Aorta (tissue), 5 donors: ENCODE data around the gene FILIP1L. TPM values are rescaled to one million over a fixed set of nuclear protein-coding genes. Genes with fewer than 3 reads are reported as not detected.

Experiments
- ATAC-seq: fragments of 200-7000 bp; cut with Tn5 transposase; one replicate; pipeline ENCODE4 v1.9.1; 2022; ENCODE audit warnings: moderate library complexity; ENCODE audit not compliant: low FRiP score
- DNase-seq, 2 donors: peaks; one replicate each; pipeline ENCODE4 v3.0.0-alpha.2; 2020
- H3K27ac ChIP-seq, 2 donors: one replicate each; pipeline ENCODE4 v1.5.1; 2013; ENCODE audit warnings: low read length in 2 of 2, mild to moderate bottlenecking in 2 of 2, moderate library complexity in 2 of 2, control low read depth in 1 of 2, inconsistent platforms in 1 of 2, low read depth in 1 of 2
- H3K27me3 ChIP-seq, 2 donors: one replicate each; pipeline ENCODE4 v1.6.1; 2013; ENCODE audit warnings: control low read depth in 1 of 2, low read length in 1 of 2, mild to moderate bottlenecking in 1 of 2, moderate library complexity in 1 of 2; ENCODE audit not compliant: insufficient read depth in 2 of 2, control insufficient read depth in 1 of 2
- H3K36me3 ChIP-seq, 2 donors: one replicate each; pipeline ENCODE4 v1.6.1; 2013; ENCODE audit warnings: control low read depth in 1 of 2, low read length in 1 of 2, mild to moderate bottlenecking in 1 of 2; ENCODE audit not compliant: insufficient read depth in 2 of 2, control insufficient read depth in 1 of 2
- H3K4me1 ChIP-seq, 2 donors: one replicate each; pipeline ENCODE4 v1.6.1; 2013; ENCODE audit warnings: low read length in 2 of 2, control low read depth in 1 of 2, mild to moderate bottlenecking in 1 of 2, moderate library complexity in 1 of 2; ENCODE audit not compliant: insufficient read depth in 2 of 2, control insufficient read depth in 1 of 2
- H3K4me3 ChIP-seq, 2 donors: one replicate each; pipeline ENCODE4 v1.5.1; 2013; ENCODE audit warnings: low read length in 2 of 2, control low read depth in 1 of 2, mild to moderate bottlenecking in 1 of 2
- H3K9me3 ChIP-seq: one replicate; pipeline ENCODE4 v1.6.1; 2013; ENCODE audit warnings: mild to moderate bottlenecking, low read length; ENCODE audit not compliant: control insufficient read depth
- WGBS, 2 donors: extraction: QIAGEN DNeasy Blood & Tissue Kit; methylation state at CpG; one replicate each; pipeline ENCODE4 v1.1.7; 2013; 5-methylcytosine and 5-hydroxymethylcytosine counted together
- intact Hi-C, 2 donors: fragments of 100-400 bp; cut with DNase I; formaldehyde crosslinking; loops; one replicate each; pipeline versions ENCODE4 v1.14.2 to v1.15.0; 2022
- polyA plus RNA-seq, 2 donors: library from polyadenylated mRNA; stranded (reverse); fragments of 200-250 nt; gene quantifications; one replicate each; pipeline ENCODE4 v1.2.3, GENCODE V29; 2013
- total RNA-seq, 2 donors: library from RNA; stranded (reverse); fragmentation: NEBNext Ultra II Directional; extraction: Animal tissue kit (Norgen Biotek cat#: 25700); gene quantifications; one replicate each; pipeline ENCODE4 v1.2.1, GENCODE V29; 2021
- donor health status: healthy with polysubstance abuse.
- donor health status: Bipolar disorder and iron deficiency.
- donor health status: DM: no; HTN: no; CAD: no.
- donor health status: DM: no; HTN: no; CAD: no.
- donor health status: DM: yes; HTN: yes; CAD: no.

FILIP1L gene
- total and polyA plus RNA-seq, 4 donors, result 168 to 861 (median 251) TPM

- Histone ChIP-seq H3K27ac (peak overlapping the region; percentile 33 to 63), H3K4me1 (peaks cover 2 to 8% of the 10 kb centered on the region in 2 donors), H3K9me3 (no peaks in the 10 kb centered on the region), H3K36me3 (no peaks in the 10 kb centered on the region), H3K27me3 (no peaks in the 10 kb centered on the region), H3K4me3 (no peak overlapping the region)
- intact Hi-C loops, result loop anchor here in 1 of 2 donors (5.0 kb wide), 1 partner anchor 39 kb away; no protein-coding TSS in a partner anchor
- DNase-seq, result no peak
- no peak for ATAC-seq
- 58 to 87% methylated on average over 2 of the region's 2 CpGs for WGBS, 2 donors
Observed at GRCh38 chr3:100005665-100006393, 108.5 kb downstream of the FILIP1L start.

- Histone ChIP-seq H3K4me3 (no peak overlapping the region), H3K36me3 (no peaks in the 10 kb centered on the region), H3K9me3 (no peaks in the 10 kb centered on the region), H3K4me1 (peaks cover 2 to 8% of the 10 kb centered on the region in 2 donors), H3K27me3 (no peaks in the 10 kb centered on the region), H3K27ac (no peak overlapping the region)
- ATAC-seq (no peak), DNase-seq (no peak)
- WGBS, 2 donors, result 67 to 75% methylated on average over 1 of the region's 1 CpG
- intact Hi-C loops, result loop anchor here (5.0 kb wide), 1 partner anchor 38 kb away; no protein-coding TSS in a partner anchor
Observed at GRCh38 chr3:100004931-100005330, 109.4 kb downstream of the FILIP1L start.

DNA sequence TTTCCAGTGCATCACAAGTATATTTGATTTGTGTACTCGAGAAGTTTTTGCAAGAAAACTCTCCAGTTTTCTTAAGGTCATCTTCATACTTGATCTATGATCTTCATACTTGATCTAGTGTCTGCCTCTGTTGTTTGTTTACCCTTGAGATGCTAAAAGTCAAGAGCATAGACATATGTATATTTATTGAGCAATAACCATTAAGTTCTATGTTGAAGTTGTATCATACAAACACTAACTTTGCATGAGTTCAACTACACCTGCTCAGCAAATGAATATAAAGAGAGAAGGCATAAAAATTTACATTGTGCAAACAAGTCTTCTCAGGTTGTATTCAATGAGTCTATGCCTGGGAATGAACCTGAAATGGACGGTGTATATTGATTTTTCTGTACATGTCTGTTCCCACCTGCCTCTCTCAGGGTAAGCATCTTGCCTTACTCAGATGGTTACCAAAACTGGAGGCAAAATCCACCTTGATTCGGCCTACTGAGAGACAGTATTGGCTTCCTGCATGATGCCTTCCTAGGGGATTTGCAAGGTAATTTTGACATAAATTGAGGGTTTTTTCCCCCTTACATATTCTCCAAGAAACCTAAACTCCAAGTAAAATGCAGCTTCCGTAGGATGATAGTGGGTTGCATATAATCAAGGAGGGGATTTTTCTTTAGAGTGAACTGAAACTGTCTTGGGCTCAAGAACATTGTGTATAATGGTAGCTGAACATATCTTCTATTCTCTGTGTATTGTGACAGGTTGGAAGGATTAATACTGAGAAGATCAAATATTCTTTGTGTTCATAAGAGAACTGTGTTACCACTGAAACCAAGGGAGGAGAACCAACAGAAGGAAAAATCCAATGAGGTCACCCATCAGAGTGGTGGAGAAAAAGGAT lies 110.4 kb downstream of the FILIP1L start:
- intact Hi-C loops, result loop anchor here in 1 of 2 donors (5.0 kb wide), 1 partner anchor 37 kb away; no protein-coding TSS in a partner anchor
- DNase-seq (no peak), ATAC-seq (no peak)
- Histone ChIP-seq H3K36me3 (no peaks in the 10 kb centered on the region), H3K4me1 (peaks cover 2 to 8% of the 10 kb centered on the region in 2 donors), H3K27me3 (no peaks in the 10 kb centered on the region), H3K4me3 (no peak overlapping the region), H3K27ac (no peak overlapping the region), H3K9me3 (no peaks in the 10 kb centered on the region)
- 98% methylated on average over 4 of the region's 4 CpGs for WGBS, 2 donors

GRCh38 chr3:100002599-100003350 lies 111.5 kb downstream of the FILIP1L start:
- H3K4me3 ChIP-seq, result no peak overlapping the region
- peak overlapping the region in 1 of 2 donors; percentile 43 for H3K27ac ChIP-seq
- DNase-seq, result no peak
- 25 to 31% methylated on average over 4 of the region's 4 CpGs for WGBS, 2 donors
- H3K27me3 ChIP-seq, result no peaks in the 10 kb centered on the region
- H3K36me3 ChIP-seq, result no peaks in the 10 kb centered on the region
- ATAC-seq, result peak; percentile 13
- H3K4me1 ChIP-seq, result peaks cover 2 to 8% of the 10 kb centered on the region in 2 donors
- no peaks in the 10 kb centered on the region for H3K9me3 ChIP-seq
- intact Hi-C loops, result loop anchor here in 1 of 2 donors (5.0 kb wide), 1 partner anchor 35 kb away; no protein-coding TSS in a partner anchor

DNA sequence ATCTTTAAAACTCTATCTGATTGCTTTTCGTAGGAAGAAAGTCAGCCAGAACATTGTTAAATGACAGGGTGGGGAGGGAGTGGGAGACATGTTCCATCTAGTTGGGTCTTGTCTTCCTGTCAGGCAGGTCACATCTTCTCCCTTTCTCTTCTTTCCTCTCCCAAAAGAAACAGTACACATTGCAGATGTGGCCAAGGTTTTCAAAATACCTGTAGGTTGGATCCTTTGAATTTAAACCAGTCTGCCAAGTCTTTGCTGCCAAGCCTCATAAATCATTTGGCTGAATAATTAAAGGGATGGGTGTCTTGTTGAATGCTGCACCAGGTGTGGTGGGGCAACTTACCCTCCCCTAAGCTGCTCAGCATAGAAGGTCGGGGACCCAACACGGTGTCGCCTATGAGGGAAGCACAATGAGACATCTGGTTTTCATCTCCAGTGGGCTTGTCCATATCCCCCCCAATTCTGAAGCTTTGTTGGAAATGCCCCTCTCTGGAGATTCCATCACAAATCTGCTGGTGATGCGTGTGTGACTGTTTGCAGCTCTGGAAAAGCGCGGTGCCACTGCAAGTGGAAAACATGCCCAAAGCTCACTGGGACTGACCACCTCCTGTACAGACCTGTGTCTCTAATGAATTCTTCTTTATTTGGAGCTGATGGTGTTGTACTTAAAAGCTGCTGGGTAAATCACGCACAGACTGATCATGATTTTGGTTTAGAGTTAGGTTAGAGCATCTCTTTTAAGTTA lies 112.6 kb downstream of the FILIP1L start:
- ATAC-seq, result no peak
- intact Hi-C loops, result loop anchor here in 1 of 2 donors (5.0 kb wide), 1 partner anchor 34 kb away; no protein-coding TSS in a partner anchor
- no peaks in the 10 kb centered on the region for H3K27me3 ChIP-seq

GRCh38 chr3:100001083-100001482 lies 113.2 kb downstream of the FILIP1L start:
- WGBS, 2 donors, result 95 to 100% methylated on average over 3 of the region's 3 CpGs
- Histone ChIP-seq H3K9me3 (no peaks in the 10 kb centered on the region), H3K27ac (no peak overlapping the region), H3K4me1 (peaks cover 2 to 8% of the 10 kb centered on the region in 2 donors), H3K4me3 (no peak overlapping the region), H3K36me3 (no peaks in the 10 kb centered on the region), H3K27me3 (no peaks in the 10 kb centered on the region)
- DNase-seq (no peak), ATAC-seq (no peak)
- intact Hi-C loops, result loop anchor here in 1 of 2 donors (5.0 kb wide), 1 partner anchor 34 kb away; no protein-coding TSS in a partner anchor

More for the DNA sequence above, 112.6 kb downstream of the FILIP1L start:
- H3K27ac ChIP-seq, result no peak overlapping the region
- no peaks in the 10 kb centered on the region for H3K9me3 ChIP-seq
- peaks cover 2 to 8% of the 10 kb centered on the region in 2 donors for H3K4me1 ChIP-seq
- no peak overlapping the region for H3K4me3 ChIP-seq
- no peak for DNase-seq
- H3K36me3 ChIP-seq, result no peaks in the 10 kb centered on the region
- WGBS, 2 donors, result 94% methylated on average over 8 of the region's 8 CpGs

DNA sequence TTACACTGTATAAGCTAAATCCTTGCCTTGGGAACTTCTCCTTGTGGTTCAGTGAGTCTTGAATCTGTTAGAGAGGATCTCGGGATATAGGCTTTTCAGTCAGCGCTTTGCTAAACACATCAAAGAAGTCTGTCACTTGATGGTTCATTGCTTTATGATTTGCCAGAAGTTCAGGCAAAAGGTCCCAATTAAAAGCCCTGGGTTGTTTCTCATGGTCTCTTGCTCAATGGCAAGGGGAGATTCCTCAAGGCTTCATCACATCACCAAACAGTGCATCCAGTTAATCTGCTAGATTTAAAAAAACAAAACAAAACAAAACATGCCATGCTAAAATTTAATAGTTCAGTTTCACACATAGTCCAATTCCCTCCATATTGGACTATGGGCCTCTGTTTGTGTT lies 114.8 kb downstream of the FILIP1L start:
- DNase-seq (no peak), ATAC-seq (no peak)
- 97 to 99% methylated on average over 2 of the region's 2 CpGs for WGBS, 2 donors
- Histone ChIP-seq H3K4me3 (no peak overlapping the region), H3K27me3 (no peaks in the 10 kb centered on the region), H3K27ac (no peak overlapping the region), H3K9me3 (no peaks in the 10 kb centered on the region), H3K4me1 (peaks cover 2 to 6% of the 10 kb centered on the region in 2 donors), H3K36me3 (no peaks in the 10 kb centered on the region)
- intact Hi-C loops, result no loop called here
